ENCODE results near the gene PARD3.

GRCh38 chr10:34524369-34525091, 290.6 kb downstream of the PARD3 start:
- TF ChIP-seq STAT1 (conservative IDR thresholded peaks at IDR 0.05) (no peak), TAF1 (IDR thresholded peaks at IDR 0.05; ENCODE audit: borderline replicate concordance, low read depth, low read length) (no peak), CREB1 (IDR thresholded peaks at IDR 0.05; ENCODE audit: low read depth) (no peak), NFYB (IDR thresholded peaks at IDR 0.05; ENCODE audit: insufficient read depth, low read depth, low read length) (no peak), CTCF (IDR thresholded peaks at IDR 0.05 in 2 of 3, conservative IDR thresholded peaks at IDR 0.05 in 1 of 3; ENCODE audit: control insufficient read depth in 2 of 3, extremely low read depth in 1 of 3, insufficient read depth in 1 of 3, low read depth in 3 of 3, low read length in 3 of 3) (no peak), NFIC (IDR thresholded peaks at IDR 0.05; ENCODE audit: low read depth, low read length) (no peak), EGR1 (IDR thresholded peaks at IDR 0.05; ENCODE audit: borderline replicate concordance in 1 of 2, low read depth in 2 of 2, low read length in 2 of 2) (no peak), EZH2 (IDR thresholded peaks at IDR 0.05; ENCODE audit: borderline replicate concordance, control insufficient read depth, low read depth, low read length) (no peak), ZBTB40 (IDR thresholded peaks at IDR 0.05; ENCODE audit: borderline replicate concordance) (no peak), YY1 (IDR thresholded peaks at IDR 0.05; ENCODE audit: low read depth, low read length) (no peak), YBX1 (IDR thresholded peaks at IDR 0.05) (no peak), TCF3 (IDR thresholded peaks at IDR 0.05; ENCODE audit: borderline replicate concordance, insufficient read depth, low read depth, low read length) (no peak)
- TF ChIP-seq, protein P1, sequence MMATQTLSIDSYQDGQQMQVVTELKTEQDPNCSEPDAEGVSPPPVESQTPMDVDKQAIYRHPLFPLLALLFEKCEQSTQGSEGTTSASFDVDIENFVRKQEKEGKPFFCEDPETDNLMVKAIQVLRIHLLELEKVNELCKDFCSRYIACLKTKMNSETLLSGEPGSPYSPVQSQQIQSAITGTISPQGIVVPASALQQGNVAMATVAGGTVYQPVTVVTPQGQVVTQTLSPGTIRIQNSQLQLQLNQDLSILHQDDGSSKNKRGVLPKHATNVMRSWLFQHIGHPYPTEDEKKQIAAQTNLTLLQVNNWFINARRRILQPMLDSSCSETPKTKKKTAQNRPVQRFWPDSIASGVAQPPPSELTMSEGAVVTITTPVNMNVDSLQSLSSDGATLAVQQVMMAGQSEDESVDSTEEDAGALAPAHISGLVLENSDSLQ (IDR thresholded peaks at IDR 0.05) = peak; percentile 38

Measured in GM12878 (cell line).